KMS-11 (cell line): ENCODE data around the gene CCL1.
A peak's percentile ranks its signal among the peaks of the same experiment; 100 is the strongest.

ENCODE experiments used
- H2AFZ ChIP-seq: fragments of 200-600 bp; sonication (generic); 2 replicates; pipeline ENCODE4 v1.6.1; 2016; ENCODE audit warnings: antibody characterized with exemption, mixed run types, low read depth
- H3K27ac ChIP-seq: fragments of 200-600 bp; sonication (generic); 2 replicates; pipeline ENCODE4 v1.6.1; 2016; ENCODE audit warnings: mild to moderate bottlenecking, mixed run types
- H3K27me3 ChIP-seq: fragments of 200-600 bp; sonication (generic); 2 replicates; pipeline ENCODE4 v1.6.1; 2017; ENCODE audit warnings: mild to moderate bottlenecking, low read depth, mixed run types, moderate library complexity; ENCODE audit not compliant: insufficient read depth
- H3K36me3 ChIP-seq: fragments of 200-600 bp; sonication (generic); 2 replicates; pipeline ENCODE4 v1.6.1; 2017; ENCODE audit warnings: mild to moderate bottlenecking, mixed run types; ENCODE audit not compliant: insufficient read depth
- H3K4me1 ChIP-seq: fragments of 200-600 bp; sonication (generic); 2 replicates; pipeline ENCODE4 v1.6.1; 2016; ENCODE audit warnings: mild to moderate bottlenecking, low read depth, mixed run types; ENCODE audit not compliant: poor library complexity, severe bottlenecking
- H3K4me2 ChIP-seq: fragments of 200-600 bp; sonication (generic); 2 replicates; pipeline ENCODE4 v1.7.0; 2016; ENCODE audit warnings: mild to moderate bottlenecking, mixed run types
- H3K4me3 ChIP-seq: fragments of 200-600 bp; sonication (generic); IDR thresholded peaks from 2 replicates; pipeline ENCODE4 v1.6.1; 2017; ENCODE audit warnings: low read depth, low read length, mixed read lengths; ENCODE audit not compliant: insufficient read depth
- H3K79me2 ChIP-seq: fragments of 200-600 bp; sonication (generic); 2 replicates; pipeline ENCODE4 v1.6.1; 2016; ENCODE audit warnings: low read depth, mixed run types; ENCODE audit not compliant: insufficient read depth
- H3K9ac ChIP-seq: fragments of 200-600 bp; sonication (generic); 2 replicates; pipeline ENCODE4 v1.6.1; 2016; ENCODE audit warnings: mild to moderate bottlenecking, mixed run types
- H4K20me1 ChIP-seq: fragments of 200-600 bp; sonication (generic); 2 replicates; pipeline ENCODE4 v1.6.1; 2016; ENCODE audit warnings: mild to moderate bottlenecking, mixed run types; ENCODE audit not compliant: insufficient read depth
- TF ChIP-seq, protein P1 (sequence below): fragments of 200-600 bp; sonication (generic); conservative IDR thresholded peaks from 2 replicates; pipeline ENCODE4 v1.6.1; 2017; ENCODE audit warnings: low read depth, mild to moderate bottlenecking, antibody characterized with exemption, low read length, moderate library complexity, mixed read lengths

CCL1 gene

DNA sequence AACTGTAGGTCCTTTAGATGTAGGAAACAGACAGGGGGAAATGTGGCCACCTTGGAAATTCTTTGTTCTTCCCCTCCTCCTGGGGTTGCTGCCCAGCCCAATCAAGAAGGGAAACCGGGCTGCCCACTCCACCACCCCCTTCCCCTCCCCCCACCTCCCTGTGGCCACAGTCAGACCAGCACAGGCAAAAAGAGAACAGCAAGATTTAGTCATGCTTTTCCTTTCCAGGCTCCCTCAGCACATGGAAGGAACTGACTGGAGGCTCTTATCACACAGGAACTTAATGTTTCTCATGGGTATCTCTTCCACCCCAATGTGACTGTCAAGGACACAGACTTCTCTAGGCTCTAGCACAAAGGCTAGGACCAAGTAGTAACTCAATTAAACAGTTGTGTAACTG lies 3.0 kb upstream of the CCL1 start:
- Histone ChIP-seq H3K4me2 (peak overlapping the region; percentile 89), H3K4me3 (no peak overlapping the region), H3K9ac (no peak overlapping the region), H3K27ac (peak overlapping the region; percentile 85), H3K27me3 (no peaks in the 10 kb centered on the region), H4K20me1 (no peaks in the 10 kb centered on the region), H3K4me1 (peaks cover 100% of the 10 kb centered on the region), H3K36me3 (no peaks in the 10 kb centered on the region), H3K79me2 (no peaks in the 10 kb centered on the region), H2AFZ (no peak overlapping the region)
- TF ChIP-seq, protein P1, sequence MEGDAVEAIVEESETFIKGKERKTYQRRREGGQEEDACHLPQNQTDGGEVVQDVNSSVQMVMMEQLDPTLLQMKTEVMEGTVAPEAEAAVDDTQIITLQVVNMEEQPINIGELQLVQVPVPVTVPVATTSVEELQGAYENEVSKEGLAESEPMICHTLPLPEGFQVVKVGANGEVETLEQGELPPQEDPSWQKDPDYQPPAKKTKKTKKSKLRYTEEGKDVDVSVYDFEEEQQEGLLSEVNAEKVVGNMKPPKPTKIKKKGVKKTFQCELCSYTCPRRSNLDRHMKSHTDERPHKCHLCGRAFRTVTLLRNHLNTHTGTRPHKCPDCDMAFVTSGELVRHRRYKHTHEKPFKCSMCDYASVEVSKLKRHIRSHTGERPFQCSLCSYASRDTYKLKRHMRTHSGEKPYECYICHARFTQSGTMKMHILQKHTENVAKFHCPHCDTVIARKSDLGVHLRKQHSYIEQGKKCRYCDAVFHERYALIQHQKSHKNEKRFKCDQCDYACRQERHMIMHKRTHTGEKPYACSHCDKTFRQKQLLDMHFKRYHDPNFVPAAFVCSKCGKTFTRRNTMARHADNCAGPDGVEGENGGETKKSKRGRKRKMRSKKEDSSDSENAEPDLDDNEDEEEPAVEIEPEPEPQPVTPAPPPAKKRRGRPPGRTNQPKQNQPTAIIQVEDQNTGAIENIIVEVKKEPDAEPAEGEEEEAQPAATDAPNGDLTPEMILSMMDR: no peak

DNA sequence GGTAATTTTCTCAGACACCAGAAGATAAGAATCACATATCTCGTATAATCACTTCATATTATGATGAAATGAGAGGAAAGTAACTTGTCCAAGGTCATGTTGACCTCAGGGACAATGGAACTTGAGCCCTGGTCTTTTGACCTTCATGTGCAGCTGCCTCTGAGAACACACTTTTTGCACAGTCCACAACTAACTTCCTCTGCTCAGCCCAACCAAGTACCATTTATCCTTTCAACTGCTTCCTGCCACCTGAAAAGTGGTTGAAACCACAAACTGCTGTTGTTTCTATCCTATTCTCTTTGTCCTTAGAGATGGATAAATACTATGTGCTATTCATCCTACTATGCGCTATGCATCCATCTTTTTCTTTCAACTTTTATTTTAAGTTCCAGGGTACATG lies 2.3 kb upstream of the CCL1 start:
- Histone ChIP-seq H3K36me3 (no peaks in the 10 kb centered on the region), H4K20me1 (no peaks in the 10 kb centered on the region), H2AFZ (no peak overlapping the region), H3K79me2 (no peaks in the 10 kb centered on the region), H3K9ac (peak overlapping the region; percentile 38; the same call in 1 of the 2 replicates), H3K4me2 (peak overlapping the region; percentile 89), H3K27me3 (no peaks in the 10 kb centered on the region), H3K4me1 (peaks cover 100% of the 10 kb centered on the region), H3K4me3 (no peak overlapping the region), H3K27ac (peak overlapping the region; percentile 85)
- TF ChIP-seq, protein P1: no peak

DNA sequence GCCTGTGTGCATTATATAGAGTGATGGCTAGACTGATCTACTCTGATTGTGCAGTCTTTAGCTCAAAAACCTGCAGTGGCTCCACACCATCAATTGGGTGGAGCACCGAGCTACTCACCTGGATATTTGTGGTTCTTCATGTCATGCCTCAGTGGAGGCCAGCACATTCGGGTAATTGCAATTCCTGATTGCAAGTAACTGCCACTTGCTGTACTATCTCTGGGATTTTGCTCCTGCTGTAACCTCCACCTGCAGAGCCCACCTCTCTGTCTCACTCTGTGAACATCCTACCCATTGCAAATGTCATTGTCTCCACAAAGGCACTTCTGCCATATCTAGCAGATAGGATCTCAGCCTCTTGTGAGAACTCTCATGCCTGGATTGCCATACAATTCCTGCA lies 1.7 kb upstream of the CCL1 start:
- Histone ChIP-seq H3K36me3 (no peaks in the 10 kb centered on the region), H2AFZ (no peak overlapping the region), H3K4me2 (peak overlapping the region; percentile 89), H3K79me2 (no peaks in the 10 kb centered on the region), H3K4me3 (no peak overlapping the region), H3K4me1 (peaks cover 100% of the 10 kb centered on the region), H3K27me3 (no peaks in the 10 kb centered on the region), H3K9ac (peak overlapping the region; percentile 38; the same call in 1 of the 2 replicates), H3K27ac (peak overlapping the region; percentile 85), H4K20me1 (no peaks in the 10 kb centered on the region)
- TF ChIP-seq, protein P1: no peak

DNA sequence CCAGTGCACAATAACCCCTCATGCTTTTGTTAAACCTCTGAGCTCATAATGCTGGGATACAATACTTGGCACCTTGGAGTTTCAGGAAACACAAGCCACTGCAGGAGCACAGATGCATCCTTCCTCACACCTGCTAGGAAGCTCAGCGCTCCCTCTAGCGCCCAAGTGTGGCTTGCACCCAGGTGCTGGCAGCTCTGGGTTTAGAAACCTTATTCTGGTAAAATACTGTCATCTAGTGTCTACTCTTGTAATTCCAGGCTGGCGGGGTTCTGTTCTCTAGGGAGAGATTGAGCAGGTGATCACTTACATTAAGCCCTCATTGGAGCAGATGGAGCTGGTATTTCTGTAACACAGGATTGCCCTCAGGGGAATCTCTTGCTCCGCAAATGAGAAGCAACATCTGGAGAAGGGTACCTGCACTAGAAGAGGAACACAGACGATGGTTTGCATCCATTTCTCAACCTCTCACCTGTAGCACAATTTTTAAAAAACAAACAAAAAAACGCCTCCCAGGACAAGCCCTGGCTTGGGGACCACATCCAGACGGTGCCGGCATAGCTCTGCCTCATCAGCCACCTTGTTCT lies 1.5 kb downstream of the CCL1 start:
- Histone ChIP-seq H4K20me1 (no peaks in the 10 kb centered on the region), H3K27ac (no peak overlapping the region), H3K79me2 (no peaks in the 10 kb centered on the region), H2AFZ (no peak overlapping the region), H3K4me1 (peaks cover 70% of the 10 kb centered on the region), H3K36me3 (no peaks in the 10 kb centered on the region), H3K4me2 (peak overlapping the region; percentile 1; the same call in 1 of the 2 replicates), H3K9ac (no peak overlapping the region), H3K27me3 (no peaks in the 10 kb centered on the region), H3K4me3 (no peak overlapping the region)
- TF ChIP-seq, protein P1: peak; percentile 99
